Measurements from ENCODE around the gene PELI2.

DNA sequence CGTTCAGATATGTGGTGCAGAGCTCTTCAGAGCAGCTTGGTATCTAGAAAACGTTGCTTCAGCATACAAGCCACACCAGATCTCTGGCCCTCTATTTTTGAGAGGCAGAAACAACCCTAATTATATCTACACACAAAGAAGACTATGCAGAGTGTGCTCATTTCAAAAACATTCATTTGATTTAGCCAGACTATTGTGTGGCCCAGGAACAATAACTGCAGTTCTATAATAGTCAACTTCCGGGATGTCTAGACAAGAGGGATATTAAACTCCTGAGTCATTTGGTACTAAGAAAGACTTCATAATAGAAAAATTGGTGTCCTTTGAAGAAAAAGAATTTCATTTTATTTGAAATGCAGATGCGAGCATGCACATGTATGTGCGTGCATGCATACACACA, 153.8 kb downstream of the PELI2 start:
- no peak for TF ChIP-seq POLR2A (IDR thresholded peaks at IDR 0.05)
- TF ChIP-seq, protein P1, sequence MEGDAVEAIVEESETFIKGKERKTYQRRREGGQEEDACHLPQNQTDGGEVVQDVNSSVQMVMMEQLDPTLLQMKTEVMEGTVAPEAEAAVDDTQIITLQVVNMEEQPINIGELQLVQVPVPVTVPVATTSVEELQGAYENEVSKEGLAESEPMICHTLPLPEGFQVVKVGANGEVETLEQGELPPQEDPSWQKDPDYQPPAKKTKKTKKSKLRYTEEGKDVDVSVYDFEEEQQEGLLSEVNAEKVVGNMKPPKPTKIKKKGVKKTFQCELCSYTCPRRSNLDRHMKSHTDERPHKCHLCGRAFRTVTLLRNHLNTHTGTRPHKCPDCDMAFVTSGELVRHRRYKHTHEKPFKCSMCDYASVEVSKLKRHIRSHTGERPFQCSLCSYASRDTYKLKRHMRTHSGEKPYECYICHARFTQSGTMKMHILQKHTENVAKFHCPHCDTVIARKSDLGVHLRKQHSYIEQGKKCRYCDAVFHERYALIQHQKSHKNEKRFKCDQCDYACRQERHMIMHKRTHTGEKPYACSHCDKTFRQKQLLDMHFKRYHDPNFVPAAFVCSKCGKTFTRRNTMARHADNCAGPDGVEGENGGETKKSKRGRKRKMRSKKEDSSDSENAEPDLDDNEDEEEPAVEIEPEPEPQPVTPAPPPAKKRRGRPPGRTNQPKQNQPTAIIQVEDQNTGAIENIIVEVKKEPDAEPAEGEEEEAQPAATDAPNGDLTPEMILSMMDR (IDR thresholded peaks at IDR 0.05), result no peak
